Esophagus squamous epithelium (tissue), 5 donors: ENCODE results near the gene MBNL1. TPM values are rescaled to one million over a fixed set of nuclear protein-coding genes. Genes with fewer than 3 reads are reported as not detected.
A peak's percentile ranks its signal among the peaks of the same experiment; 100 is the strongest.

ENCODE experiments used
- DNase-seq: peaks from one replicate; lab custom pipeline; 2025; lab: John Stamatoyannopoulos, UW
- H3K27ac ChIP-seq, 4 donors: fragments of 200-600 bp; sonication (generic); one replicate each; pipeline ENCODE4 v1.5.1; 2016 to 2019; ENCODE audit warnings: mild to moderate bottlenecking in 1 of 4
- H3K27me3 ChIP-seq, 4 donors: fragments of 200-600 bp; sonication (generic); 1 replicate in 3 of 4; 2 replicates in 1 of 4; pipeline versions ENCODE4 v1.5.1 to v1.6.0; 2017 to 2021; ENCODE audit warnings: antibody characterized with exemption in 1 of 4
- H3K36me3 ChIP-seq, 3 donors: fragments of 200-600 bp; sonication (generic); one replicate each; pipeline ENCODE4 v1.5.1; 2016 to 2019
- H3K4me1 ChIP-seq, 3 donors: fragments of 200-600 bp; sonication (generic); one replicate each; pipeline ENCODE4 v1.5.1; 2017 to 2019
- H3K4me3 ChIP-seq, 4 donors: fragments of 200-600 bp; sonication (generic); 1 replicate in 3 of 4; 2 replicates in 1 of 4; pipeline ENCODE4 v1.5.1; 2016 to 2019; ENCODE audit warnings: mild to moderate bottlenecking in 2 of 4, moderate library complexity in 1 of 4
- H3K9me3 ChIP-seq, 3 donors: fragments of 200-600 bp; sonication (generic); one replicate each; pipeline ENCODE4 v1.5.1; 2016 to 2019
- CTCF ChIP-seq, 6 experiments: fragments of 450-650 bp in 4 of 6; fragments of 200-600 bp in 2 of 6; sonication (generic) in 2 of 6; IDR thresholded peaks; one replicate each; pipeline ENCODE4 v1.5.1; 2016 to 2019; ENCODE audit warnings: antibody characterized with exemption in 6 of 6, mild to moderate bottlenecking in 4 of 6, moderate library complexity in 4 of 6
- POLR2A ChIP-seq, 4 donors: fragments of 450-650 bp; IDR thresholded peaks; one replicate each; pipeline ENCODE4 v1.6.1; 2017; ENCODE audit warnings: antibody characterized with exemption in 4 of 4, mild to moderate bottlenecking in 4 of 4, moderate library complexity in 3 of 4
- WGBS, 2 donors: methylation state at CpG; one replicate each; pipeline ENCODE4 v1.1.5; 2018; 5-methylcytosine and 5-hydroxymethylcytosine counted together
- intact Hi-C: fragments of 100-400 bp; cut with DNase I; formaldehyde crosslinking; loops from one replicate; pipeline ENCODE4 v1.15.0; 2022
- total RNA-seq, 4 donors: library from RNA; depleted of rRNA; stranded (reverse); fragments of >200 nt; gene quantifications; one replicate each; pipeline ENCODE4 v1.1.0, GENCODE V29; 2016
- donor health status: DM: yes; HTN: yes; CAD: no.

Gene MBNL1
- total RNA-seq, 4 donors from 2014 or later: 94.0 to 318 (median 161) TPM

GRCh38 chr3:152300029-152300731, 31.5 kb downstream of the MBNL1 start:
- peaks cover 0 to 13% (median 0%) of the 10 kb centered on the region in 3 donors for H3K36me3 ChIP-seq
- TF ChIP-seq CTCF (IDR thresholded peaks at IDR 0.05): no peak
- TF ChIP-seq POLR2A (IDR thresholded peaks at IDR 0.05): no peak
- intact Hi-C loops: no loop called here
- DNase-seq: no peak
- no peaks in the 10 kb centered on the region for H3K9me3 ChIP-seq
- peak overlapping the region in 3 of 4 donors; percentile 4 to 58 (median 39) for H3K4me3 ChIP-seq
- H3K27ac ChIP-seq: peak overlapping the region in 3 of 4 donors; percentile 60 to 87 (median 85)
- peaks cover 12 to 99% (median 44%) of the 10 kb centered on the region in 3 donors for H3K4me1 ChIP-seq
- no peaks in the 10 kb centered on the region for H3K27me3 ChIP-seq
- WGBS, 2 donors: 56 to 60% methylated on average over 8 of the region's 8 CpGs

- no peak for DNase-seq
- intact Hi-C loops: no loop called here
- peaks cover 0 to 13% (median 0%) of the 10 kb centered on the region in 3 donors for H3K36me3 ChIP-seq
- H3K9me3 ChIP-seq: no peaks in the 10 kb centered on the region
- peaks cover 12 to 99% (median 38%) of the 10 kb centered on the region in 3 donors for H3K4me1 ChIP-seq
- 59 to 71% methylated on average over 3 of the region's 3 CpGs for WGBS, 2 donors
- peak overlapping the region in 3 of 4 donors; percentile 75 to 87 (median 85) for H3K27ac ChIP-seq
- no peaks in the 10 kb centered on the region for H3K27me3 ChIP-seq
- TF ChIP-seq POLR2A (IDR thresholded peaks at IDR 0.05) (no peak), CTCF (IDR thresholded peaks at IDR 0.05) (no peak)
- peak overlapping the region in 3 of 4 donors; percentile 3 to 58 (median 39) for H3K4me3 ChIP-seq
Observed at GRCh38 chr3:152301745-152302181, 33.0 kb downstream of the MBNL1 start.

GRCh38 chr3:152302521-152303021, 33.8 kb downstream of the MBNL1 start:
- Histone ChIP-seq H3K36me3 (peaks cover 0 to 13% (median 0%) of the 10 kb centered on the region in 3 donors), H3K9me3 (no peaks in the 10 kb centered on the region), H3K27me3 (no peaks in the 10 kb centered on the region), H3K4me1 (peaks cover 20 to 100% (median 40%) of the 10 kb centered on the region in 3 donors), H3K27ac (peak overlapping the region in 3 of 4 donors; percentile 38 to 87 (median 85)), H3K4me3 (peak overlapping the region in 3 of 4 donors; percentile 3 to 58 (median 39))
- TF ChIP-seq POLR2A (IDR thresholded peaks at IDR 0.05) (no peak), CTCF (IDR thresholded peaks at IDR 0.05) (no peak)
- DNase-seq: no peak
- intact Hi-C loops: no loop called here
- WGBS, 2 donors: 16 to 19% methylated on average over 4 of the region's 4 CpGs

GRCh38 chr3:152304160-152304559, 35.4 kb downstream of the MBNL1 start:
- H3K36me3 ChIP-seq: peaks cover 0 to 13% (median 0%) of the 10 kb centered on the region in 3 donors
- no peaks in the 10 kb centered on the region for H3K9me3 ChIP-seq
- intact Hi-C loops: no loop called here
- TF ChIP-seq POLR2A (IDR thresholded peaks at IDR 0.05) (no peak), CTCF (IDR thresholded peaks at IDR 0.05) (no peak)
- no peaks in the 10 kb centered on the region for H3K27me3 ChIP-seq
- no peak for DNase-seq
- H3K4me3 ChIP-seq: no peak overlapping the region
- peak overlapping the region in 3 of 4 donors; percentile 32 to 87 (median 70) for H3K27ac ChIP-seq
- H3K4me1 ChIP-seq: peaks cover 11 to 100% (median 46%) of the 10 kb centered on the region in 3 donors

GRCh38 chr3:152305075-152305474, 36.3 kb downstream of the MBNL1 start:
- peak overlapping the region in 3 of 4 donors; percentile 51 to 87 (median 70) for H3K27ac ChIP-seq
- H3K36me3 ChIP-seq: peaks cover 0 to 6% (median 0%) of the 10 kb centered on the region in 3 donors
- H3K4me1 ChIP-seq: peaks cover 9 to 100% (median 47%) of the 10 kb centered on the region in 3 donors
- H3K4me3 ChIP-seq: no peak overlapping the region
- TF ChIP-seq CTCF (IDR thresholded peaks at IDR 0.05) (no peak), POLR2A (IDR thresholded peaks at IDR 0.05) (no peak)
- DNase-seq: no peak
- WGBS, 2 donors: 50 to 61% methylated on average over 2 of the region's 2 CpGs
- no peaks in the 10 kb centered on the region for H3K9me3 ChIP-seq
- intact Hi-C loops: no loop called here
- no peaks in the 10 kb centered on the region for H3K27me3 ChIP-seq
